CD4-positive, alpha-beta T cell treated with Interleukin-4 for 4 hours (primary cell): ENCODE data around the gene MYH7B.

Source experiments
- DNase-seq: peaks from one replicate; pipeline ENCODE4 v3.0.0-alpha.2; 2020

Gene MYH7B

DNA sequence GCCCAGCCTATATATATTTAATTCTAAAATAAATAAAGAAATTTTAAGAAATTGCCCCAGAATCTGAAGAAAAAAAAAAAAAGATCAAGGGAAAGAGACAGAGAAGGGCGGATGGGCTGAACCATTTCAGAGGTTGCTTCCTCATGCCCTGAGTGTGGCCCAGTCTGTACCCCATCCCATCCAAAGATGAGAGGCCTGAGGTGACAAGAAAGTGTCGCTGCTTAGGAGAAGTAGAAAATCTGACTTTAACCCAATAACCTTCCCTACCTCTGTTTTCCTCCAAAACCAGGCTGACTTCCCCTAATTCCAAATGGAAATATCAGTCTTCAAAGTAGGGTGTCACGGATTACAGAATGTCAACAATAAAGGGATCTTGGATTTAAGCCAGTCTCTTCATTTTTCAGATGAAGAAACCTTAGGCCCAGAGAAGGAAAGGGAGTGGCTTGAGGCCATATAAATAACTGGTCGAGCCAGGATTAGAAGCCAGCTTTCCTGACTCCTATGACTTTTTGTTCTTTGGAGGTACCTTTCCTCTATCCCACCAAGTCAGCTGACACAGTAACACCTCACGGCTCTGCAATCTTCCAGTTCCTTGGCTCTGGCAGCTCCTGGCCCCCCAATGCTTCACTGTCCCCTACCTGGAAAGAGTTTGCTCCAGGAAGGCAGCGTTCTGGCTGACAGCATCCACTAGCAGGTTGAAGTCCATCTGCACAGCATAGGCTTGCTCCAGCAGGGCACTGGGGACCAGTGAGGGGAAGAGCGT is 10.2 kb upstream of the MYH7B start:
- no peak for DNase-seq

DNA sequence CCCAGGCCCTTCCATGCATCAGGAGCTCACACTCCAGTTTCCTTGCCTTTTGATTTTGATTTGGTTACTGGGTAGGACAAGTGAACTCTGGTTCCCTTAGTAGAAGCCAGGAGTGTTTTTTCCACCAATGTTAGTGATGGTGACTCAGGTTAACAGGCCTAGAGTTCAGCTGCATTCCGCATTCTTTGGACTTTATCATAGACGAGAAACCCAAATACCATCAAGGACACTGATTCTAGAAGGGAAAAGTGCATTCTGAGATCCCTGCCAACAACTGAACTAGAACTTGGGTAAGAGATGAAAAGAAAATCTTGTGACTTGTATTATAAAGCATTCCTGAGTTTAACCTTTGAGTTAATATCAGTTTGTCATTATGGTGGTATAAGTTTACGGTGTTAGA is 9.0 kb upstream of the MYH7B start:
- no peak for DNase-seq

DNA sequence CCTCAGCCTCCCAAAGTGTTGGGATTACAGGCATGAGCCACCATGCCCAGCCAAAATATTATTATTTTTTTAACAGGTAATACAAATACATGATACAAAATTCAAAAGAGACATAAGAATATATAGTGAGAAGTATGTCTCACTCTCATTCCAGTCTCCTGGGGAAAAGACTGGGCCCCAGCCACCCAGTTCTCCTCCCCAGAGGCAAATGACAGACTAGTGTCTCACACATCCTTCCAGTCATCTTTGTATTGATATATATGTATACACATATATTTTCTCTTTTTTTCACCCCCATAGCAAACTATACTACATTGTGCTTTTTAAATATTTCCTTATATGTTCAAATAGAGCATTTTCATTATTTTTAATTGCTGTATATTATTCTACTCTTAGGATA is 8.3 kb upstream of the MYH7B start:
- no peak for DNase-seq

DNA sequence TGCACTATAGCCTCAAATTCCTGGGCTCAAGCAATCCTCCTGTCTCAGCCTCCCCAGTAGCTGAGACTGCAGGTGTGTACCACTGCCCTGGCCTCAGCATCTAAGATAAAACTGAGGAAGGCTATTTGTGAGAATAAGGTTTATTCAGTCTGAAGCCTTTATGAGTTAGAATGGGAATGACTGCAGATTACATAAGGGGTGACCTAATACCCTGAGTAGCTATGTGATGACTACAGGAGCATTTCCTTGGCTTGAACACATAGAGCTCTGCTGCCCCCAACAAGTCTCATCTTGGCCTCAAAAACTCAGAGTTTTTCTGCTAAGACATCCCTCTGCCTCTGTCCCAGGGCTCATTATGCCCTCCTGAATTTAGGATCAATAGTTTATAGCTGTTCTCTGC is 7.6 kb upstream of the MYH7B start:
- no peak for DNase-seq

DNA sequence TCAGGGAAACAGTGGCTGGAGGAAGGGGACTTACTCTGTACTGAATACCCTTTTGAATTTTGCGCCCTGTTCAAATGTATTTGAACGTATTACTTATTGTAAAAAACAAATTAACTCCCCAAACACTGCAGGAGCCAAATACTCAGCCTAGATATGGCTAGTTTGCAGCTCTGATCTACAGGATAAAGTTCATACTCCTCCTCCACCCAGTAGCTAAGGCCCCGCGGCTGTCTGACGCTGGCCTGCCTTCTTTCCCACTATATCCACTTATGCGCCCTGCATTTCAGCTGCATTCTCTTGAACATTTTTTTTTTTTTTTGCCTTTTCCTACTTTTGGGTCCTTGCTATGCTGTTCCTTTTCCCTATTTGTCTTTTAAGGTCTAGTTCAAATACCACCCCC is 6.5 kb upstream of the MYH7B start:
- no peak for DNase-seq

DNA sequence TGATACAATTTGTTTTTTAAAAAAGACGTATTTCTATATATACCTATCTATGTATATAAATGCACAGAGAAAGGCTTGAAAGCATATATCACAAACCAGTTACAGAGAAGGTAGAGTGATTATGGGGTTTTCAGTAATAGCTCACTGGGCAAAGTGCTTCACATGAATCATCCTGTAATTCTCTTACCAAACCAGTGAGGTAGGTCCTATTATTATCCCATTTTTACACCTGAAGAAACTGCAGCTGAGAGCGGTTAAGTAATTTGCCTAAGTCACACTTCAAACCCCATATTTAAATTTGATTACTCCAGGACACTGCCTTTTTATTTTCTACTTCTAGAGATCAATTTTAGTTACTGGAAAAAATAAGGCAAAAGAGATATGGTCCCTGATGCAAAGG is 4.4 kb upstream of the MYH7B start:
- no peak for DNase-seq

DNA sequence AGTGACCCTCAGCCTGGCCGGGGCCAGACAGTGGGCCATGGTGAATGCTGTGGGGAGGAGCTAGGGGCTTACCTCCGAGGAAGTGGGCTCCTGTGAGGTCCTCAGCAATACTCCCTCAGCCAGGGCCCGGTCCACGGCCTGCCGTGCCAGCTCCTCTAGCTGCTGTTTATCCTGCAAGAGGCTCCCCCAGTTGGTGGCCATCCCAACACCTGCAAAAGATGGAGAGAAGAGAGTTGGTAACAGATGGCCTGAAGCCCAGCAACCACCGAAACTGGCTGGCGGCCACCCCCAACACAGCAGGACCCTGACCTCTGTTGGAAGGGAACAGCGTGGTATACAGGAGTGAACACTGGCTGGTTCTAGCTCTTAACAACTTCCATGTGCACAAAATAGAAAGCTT is 4.0 kb upstream of the MYH7B start:
- no peak for DNase-seq

DNA sequence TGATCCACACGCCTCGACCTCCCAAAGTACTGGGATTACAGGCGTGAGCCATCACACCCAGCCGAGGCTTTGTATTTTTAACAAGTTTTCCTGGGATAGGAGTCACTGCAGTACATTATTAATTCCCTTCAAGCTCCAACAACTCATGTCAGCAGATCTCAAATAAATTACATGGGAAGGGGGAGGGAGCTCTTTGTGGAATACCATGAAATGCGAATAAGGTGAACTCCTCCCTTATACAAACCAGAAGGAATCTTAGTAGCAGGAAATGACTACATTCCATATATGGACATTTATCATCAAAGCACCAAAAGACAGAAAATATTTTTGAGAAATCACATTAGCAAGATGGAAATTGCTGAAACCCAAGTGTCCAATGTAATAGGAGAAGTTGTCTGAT is 3.0 kb upstream of the MYH7B start:
- DNase-seq, result no peak

DNA sequence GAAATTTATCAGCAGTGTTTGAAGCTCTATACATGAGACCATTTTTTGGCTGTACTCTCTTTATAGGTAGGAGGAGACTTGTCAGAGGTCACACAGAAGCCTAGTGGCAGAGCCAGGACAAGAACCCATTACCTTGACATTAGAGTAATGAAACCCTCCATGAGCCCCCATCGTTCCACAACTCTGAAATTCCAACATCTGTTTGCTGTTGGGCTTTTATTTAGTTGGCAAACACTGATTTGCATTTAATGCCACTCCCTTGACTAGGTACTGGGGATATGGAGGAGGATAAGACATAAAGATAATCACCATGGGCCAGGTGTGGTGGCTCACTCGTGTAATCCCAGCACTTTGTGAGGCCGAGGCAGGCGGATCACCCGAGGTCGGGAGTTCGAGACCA is 1.7 kb upstream of the MYH7B start:
- DNase-seq, result no peak

DNA sequence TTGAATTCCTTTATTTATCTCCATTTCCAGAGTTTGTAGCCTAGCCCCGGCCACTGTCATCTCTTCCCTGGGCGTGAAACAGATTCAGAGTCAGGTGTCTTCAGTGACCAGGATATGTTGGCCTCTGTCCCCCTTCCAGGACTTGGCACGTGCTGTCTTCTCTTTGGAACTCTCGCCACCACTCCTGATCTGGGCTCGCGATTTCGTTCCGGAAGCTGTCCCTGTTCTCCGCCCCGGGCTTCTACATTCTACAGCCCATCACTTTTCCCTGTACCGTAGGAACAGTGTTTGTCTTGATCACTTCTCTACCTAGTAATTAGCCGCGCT is 801 bp upstream of the MYH7B start:
- DNase-seq, result no peak

DNA sequence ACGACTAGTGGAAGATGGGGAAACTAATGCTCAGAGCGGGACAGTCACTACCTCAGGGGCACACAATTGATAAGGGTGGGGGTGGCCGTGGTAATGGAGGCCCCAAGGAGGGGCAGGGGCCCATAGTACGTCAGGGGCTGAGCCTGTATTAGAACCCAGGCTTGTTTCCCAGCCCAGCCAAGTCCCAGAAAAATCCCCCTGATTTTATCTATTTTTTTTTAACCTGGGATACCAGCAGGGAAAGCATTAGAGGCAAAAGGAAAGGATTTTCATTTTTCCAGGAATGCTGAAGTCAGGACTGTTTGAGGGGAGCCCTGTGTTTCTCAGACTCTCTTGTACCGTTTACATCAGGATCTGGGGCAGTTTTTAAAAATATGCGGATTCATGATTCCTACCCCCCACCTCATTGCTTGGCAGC is 382 bp downstream of the MYH7B start:
- no peak for DNase-seq

DNA sequence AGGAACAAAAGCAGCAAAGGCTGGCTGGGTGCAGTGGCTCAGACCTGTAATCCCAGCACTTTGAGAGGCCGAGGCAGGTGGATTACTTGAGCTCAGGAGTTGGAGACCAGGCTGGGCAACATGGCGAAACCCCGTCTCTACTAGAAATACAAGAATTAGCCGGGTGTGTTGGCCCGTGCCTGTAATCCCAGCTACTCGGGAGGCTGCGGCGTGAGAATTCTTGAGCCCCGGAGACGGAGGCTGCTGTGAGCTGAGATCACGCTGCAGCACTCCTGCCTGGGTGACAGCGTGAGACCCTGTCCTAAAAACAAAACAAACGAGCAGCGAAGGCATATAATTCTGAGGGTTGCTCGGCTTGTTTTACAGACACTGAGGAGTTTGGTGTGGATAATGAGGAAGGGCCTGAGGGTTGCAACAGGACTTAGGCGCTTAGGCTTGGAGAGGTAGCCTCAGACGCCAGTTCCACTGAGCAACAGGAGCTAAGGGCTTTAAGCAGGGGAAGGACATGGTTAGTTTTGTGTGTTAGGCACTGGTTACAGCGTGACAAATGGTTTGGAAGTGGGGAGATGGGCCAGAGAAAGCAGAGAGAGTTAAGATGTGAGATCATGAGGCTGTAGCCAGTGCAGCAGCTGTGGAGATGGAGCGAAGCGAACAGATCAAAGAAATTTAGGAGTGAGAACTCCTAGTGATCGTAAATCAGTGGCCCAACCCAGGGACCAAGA is 1.2 kb downstream of the MYH7B start:
- DNase-seq, result no peak

DNA sequence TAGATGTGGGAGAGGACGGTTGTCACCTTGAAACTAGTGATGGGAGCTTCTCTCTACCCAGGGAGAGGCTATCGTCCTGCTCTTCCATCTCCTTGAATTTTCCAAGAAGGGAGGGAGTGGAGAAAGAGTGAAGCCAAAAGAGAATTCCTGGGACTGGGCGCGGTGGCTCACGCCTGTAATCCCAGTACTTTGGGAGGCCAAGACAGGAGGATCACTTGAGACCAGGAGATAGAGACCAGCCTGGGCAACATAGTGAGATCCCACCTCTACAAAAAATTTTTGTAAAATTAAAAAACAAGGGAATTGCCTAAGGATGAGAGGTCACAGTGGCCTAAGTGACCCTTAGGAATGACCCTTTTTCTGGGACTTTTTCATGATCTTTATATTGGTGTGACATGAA is 8.8 kb downstream of the MYH7B start:
- DNase-seq, result no peak

DNA sequence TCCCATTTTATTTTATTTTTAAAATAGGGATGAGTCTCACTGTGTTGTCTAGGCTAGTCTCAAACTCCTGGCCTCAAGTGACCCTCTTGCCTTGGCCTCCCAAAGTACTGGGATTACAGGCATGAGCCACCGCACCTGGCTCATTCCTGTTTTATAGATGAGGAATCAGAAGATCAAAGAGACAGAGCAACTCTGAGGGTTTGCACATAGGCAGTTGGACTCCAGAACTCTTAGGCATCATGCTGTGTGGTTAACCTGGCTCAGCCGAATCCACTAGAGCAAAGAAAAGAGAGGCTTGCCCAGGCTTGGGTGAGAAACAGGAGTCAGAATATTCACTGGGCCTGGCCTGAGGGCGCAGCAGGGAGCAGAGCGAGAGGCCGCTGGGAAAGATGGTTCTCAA is 9.4 kb downstream of the MYH7B start:
- no peak for DNase-seq

DNA sequence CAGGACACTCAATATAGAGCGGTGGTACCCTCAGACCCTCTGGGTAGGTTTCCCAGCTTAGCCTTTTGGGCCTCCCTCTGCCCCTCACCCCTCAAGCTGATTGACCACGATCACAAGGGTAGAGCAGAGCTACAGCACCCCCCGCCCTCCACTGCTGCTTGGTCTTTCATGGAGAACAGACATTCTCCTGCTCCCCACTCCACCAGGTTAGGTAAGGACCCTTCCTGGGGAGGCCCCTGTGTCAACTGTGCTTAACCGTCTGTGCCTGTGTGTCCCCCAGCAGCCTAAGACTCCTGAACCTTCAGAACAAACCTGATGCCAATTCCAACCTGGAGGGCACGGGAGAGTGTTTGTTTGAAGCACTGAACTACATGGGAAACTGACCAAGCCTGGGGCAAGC is 11.8 kb downstream of the MYH7B start:
- DNase-seq, result no peak

DNA sequence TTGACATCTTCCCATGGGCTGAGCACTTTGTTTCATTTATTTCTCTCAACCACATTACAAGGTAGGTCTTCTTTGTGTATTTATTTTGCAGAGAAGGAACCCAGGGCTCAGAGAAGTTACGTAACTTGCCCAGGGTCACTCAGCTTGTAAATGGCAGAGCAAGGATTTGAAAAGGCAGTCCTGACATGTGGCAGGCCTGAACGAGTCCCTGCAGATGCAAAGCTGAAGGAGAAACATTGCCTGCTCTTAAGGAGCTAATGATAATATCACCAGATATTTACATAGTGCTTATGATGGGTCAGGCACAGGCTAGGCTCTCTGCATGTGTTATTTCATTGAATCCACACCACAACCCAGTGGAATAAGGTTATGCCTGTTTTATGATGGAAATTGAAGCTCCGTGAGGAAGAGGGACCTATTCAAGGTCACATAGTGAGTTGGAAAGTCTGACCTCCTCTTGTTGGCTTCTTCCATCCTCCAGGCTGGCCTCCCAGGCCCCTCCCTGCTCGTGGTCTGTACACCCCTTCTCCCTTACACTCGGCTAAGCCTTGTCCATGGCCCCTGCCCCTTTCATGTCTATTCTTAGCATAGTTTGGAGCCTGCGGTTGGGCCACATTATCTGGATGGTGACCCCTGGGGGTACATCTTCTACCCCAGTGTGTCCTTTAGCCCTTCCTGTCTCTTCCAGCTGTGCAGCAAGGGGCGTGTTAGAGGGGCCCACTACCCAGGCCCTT is 12.5 kb downstream of the MYH7B start:
- no peak for DNase-seq

DNA sequence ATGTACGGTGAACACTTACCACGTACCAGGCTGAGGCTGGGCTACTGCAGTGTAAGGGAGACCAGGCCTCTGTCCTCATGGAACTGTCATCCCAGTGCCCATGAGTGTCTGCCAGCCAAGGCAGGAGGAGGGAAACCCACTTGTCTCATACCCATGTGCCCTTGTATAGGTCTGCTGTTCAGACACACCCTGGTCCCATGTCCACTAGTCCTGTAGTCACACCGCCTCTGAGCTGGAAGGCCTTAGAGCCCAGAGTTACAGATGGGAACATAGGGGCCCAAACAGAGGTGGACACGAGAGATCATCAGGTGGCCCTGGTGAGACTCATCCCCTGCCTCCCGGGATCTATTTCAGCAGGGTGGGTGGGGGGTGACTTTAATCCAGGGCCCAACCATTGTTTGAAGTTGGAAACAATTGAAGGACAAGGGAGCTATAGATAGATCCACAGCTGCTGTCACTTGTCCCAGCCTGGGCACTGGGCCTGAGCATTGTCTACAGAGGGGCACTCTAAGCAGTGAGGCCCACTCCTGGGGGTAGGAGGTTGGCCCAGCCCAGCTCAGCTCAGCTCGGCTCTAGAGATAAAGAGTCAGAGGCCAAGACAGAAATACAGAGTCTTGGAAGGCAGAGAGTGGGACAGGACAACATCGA is 14.6 kb downstream of the MYH7B start:
- no peak for DNase-seq

DNA sequence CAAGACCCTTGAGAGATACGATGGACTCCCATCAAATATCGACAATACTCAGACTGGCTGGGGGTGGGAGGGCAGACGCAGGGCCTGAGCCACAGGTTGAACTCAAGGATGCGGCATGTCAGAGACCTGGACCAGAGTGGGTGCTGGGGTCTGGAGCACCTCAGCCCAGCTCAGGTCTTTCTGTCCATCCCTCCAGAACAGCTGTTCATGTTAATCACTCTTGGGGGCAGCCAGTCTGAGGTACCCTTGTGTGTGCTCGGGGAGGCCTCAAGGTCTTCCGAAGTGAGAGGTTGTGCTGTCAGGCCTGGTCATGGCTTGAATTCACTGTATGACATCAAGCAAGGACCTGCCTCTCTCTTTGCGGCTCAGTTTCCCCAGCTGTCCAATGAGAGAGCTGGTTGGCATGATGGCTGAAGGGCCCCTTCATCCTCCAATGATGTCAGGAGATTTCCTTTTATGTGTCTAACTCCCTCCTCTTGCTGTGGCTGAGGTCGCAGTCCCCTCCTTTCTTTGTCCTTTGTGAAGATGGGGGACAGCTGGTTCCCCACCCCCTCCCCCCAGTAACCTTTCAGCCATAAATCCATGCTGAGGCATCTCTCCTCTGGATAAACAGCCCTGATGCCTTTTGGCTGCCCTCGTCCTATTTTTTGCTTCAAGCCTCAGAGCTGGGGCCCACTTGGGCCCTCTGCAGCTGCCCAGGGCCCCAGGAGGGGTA is 15.3 kb downstream of the MYH7B start:
- DNase-seq, result no peak

DNA sequence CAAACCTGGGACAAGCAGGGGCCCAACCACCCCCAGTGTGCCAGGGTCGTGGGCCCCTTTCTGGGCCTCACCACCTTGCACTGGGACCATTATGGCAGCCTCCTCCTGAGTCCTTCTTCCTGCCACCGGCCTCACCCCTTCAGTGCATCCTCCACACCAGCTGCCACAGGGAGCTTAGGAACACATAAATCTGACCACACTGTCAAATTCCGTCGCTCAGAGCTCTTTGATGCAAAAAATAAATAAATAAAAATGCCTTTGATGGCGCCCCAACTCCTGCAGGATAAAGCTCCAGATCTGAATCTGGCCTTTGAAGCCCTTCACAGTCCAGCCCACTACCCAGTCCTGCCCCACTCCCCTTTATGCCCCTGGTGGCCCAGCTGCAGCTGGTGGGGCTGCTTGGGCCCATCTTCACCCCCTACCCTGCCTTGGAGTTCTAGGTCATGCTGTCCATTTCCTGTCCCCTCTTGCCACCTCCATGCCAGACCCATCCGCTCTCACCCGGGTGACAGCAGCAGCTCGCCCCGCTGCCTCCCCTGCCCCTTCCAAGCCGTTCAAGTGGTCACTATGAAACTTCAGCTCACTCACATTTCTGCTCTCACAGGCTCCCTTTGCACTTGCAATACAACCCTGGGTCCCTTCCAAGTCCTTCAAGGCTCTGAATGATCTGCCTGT is 16.0 kb downstream of the MYH7B start:
- no peak for DNase-seq

DNA sequence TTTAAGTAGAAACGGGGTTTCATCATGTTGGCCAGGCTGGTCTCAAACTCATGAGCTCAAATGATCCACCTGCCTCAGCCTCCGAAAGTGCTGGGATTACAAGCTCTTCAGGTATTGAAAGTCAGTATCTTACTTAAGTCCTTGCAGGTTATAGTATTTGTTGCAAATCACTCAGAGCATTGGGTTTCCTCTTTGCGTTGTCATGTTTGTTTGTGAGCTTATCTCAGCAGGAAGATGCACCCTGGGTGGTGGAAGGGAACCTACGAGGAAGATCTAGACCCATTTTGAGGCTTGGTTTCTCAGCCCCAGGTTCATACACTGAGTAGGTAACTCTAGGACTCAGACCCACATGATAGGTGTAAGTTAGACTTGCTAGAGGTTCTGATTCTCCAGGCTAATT is 18.6 kb downstream of the MYH7B start:
- no peak for DNase-seq

DNA sequence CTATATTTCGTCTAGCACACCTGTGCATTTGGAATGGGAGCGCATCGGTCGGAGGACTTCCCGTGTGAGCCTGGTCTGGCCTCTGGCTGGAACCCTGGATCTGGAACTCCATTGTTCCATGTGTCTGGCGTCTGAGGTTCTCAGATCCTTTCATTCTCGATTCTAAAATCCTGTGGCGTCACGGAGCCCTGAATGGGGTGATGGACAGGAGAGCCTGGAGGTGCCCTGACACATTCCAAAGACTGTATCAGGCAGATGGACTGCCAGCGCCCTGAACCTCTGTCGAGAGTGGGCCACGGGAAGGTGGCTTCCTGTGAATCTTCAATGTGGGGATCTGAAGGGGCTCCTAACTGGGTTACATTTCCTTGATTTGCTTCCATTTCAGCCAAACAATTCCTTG is 20.6 kb downstream of the MYH7B start:
- DNase-seq, result no peak

DNA sequence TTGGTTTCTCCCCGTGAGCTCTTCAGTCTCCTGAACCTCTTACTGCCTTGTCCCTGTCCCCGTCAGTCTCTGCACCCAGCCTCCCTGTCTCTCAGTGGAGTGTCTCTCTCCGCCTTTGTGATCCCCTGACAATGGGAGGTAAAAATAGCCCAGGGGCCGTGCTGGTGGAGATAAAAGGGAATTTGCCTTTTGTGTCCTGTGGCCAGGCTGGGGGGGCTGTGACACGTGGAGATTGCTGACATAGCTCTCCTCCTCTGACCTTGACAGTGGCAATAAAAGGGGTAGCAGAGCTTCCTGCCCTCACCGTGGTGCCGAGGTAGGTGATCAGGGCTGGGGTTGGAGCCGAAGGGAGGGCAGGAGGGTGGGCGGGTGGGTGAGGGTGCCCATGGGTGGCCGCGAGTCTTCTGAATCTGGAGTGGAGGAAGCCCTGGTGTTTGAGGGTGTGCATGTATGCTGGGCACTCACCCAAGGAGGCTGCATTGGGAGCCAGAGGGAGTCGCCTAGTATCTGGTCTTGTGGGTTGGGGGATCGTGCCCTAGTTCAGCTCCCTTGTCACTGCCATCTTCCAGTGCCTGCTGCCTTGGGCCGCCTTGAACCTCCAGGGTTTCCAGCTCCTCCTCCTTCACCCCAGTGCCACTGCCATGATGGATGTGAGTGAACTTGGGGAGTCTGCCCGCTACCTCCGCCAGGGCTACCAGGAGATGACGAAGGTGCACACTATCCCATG is 21.9 kb downstream of the MYH7B start:
- DNase-seq, result no peak
